CD4-positive, alpha-beta T cell treated with Interleukin-15 for 4 hours (primary cell): ENCODE data around the gene METAP2.

ENCODE experiments used
- DNase-seq: peaks from one replicate; pipeline ENCODE4 v3.0.0-alpha.2; 2020; ENCODE audit warnings: low spot score

METAP2 gene

GRCh38 chr12:95515197-95515596 is 41.2 kb downstream of the METAP2 start:
- no peak for DNase-seq

- no peak for DNase-seq
Measured at GRCh38 chr12:95516757-95517156, 42.8 kb downstream of the METAP2 start.

- DNase-seq: no peak
Measured at GRCh38 chr12:95517246-95517645, 43.3 kb downstream of the METAP2 start.

GRCh38 chr12:95518944-95519343 is 45.0 kb downstream of the METAP2 start:
- no peak for DNase-seq

- no peak for DNase-seq
Measured at GRCh38 chr12:95520816-95521215, 46.9 kb downstream of the METAP2 start.

- DNase-seq: no peak
Measured at GRCh38 chr12:95522692-95523091, 48.7 kb downstream of the METAP2 start.

GRCh38 chr12:95528431-95528830 is 54.5 kb downstream of the METAP2 start:
- DNase-seq: no peak

GRCh38 chr12:95529693-95530225 is 55.8 kb downstream of the METAP2 start:
- DNase-seq: no peak

- DNase-seq: no peak
Measured at GRCh38 chr12:95532851-95533250, 58.9 kb downstream of the METAP2 start.

- no peak for DNase-seq
Measured at GRCh38 chr12:95533985-95534384, 60.0 kb downstream of the METAP2 start.

GRCh38 chr12:95538006-95538405 is 64.1 kb downstream of the METAP2 start:
- no peak for DNase-seq

- DNase-seq: no peak
Measured at GRCh38 chr12:95538656-95539055, 64.7 kb downstream of the METAP2 start.

- no peak for DNase-seq
Measured at GRCh38 chr12:95541436-95541835, 67.5 kb downstream of the METAP2 start.

GRCh38 chr12:95543305-95543704 is 69.4 kb downstream of the METAP2 start:
- DNase-seq: no peak

- DNase-seq: no peak
Measured at GRCh38 chr12:95544756-95545155, 70.8 kb downstream of the METAP2 start.

GRCh38 chr12:95545303-95545702 is 71.4 kb downstream of the METAP2 start:
- no peak for DNase-seq

- DNase-seq: no peak
Measured at GRCh38 chr12:95545731-95546490, 72.0 kb downstream of the METAP2 start.

- DNase-seq: no peak
Measured at GRCh38 chr12:95546491-95546813, 72.5 kb downstream of the METAP2 start.

GRCh38 chr12:95547522-95548055 is 73.6 kb downstream of the METAP2 start:
- no peak for DNase-seq

GRCh38 chr12:95548056-95548538 is 74.1 kb downstream of the METAP2 start:
- no peak for DNase-seq

- DNase-seq: peak; percentile 54
Measured at GRCh38 chr12:95548539-95549391, 74.8 kb downstream of the METAP2 start.

- no peak for DNase-seq
Measured at GRCh38 chr12:95549392-95550084, 75.6 kb downstream of the METAP2 start.
